Measurements from ENCODE around the gene SUCO. TPM values are rescaled to one million over a fixed set of nuclear protein-coding genes. Genes with fewer than 3 reads are reported as not detected.
"Not testable (repeated sequence)": the region's sequence is repeated elsewhere in the genome, so short reads cannot be mapped to it uniquely, and the experiment has no call there.

SUCO gene
- polyA plus RNA-seq, 1 donor, result 36.1 TPM

GRCh38 chr1:172559572-172560210 lies 26.7 kb downstream of the SUCO start:
- DNase-seq (ENCODE audit: low read depth), result no peak

- DNase-seq (ENCODE audit: low read depth), result no peak
Measured at GRCh38 chr1:172561252-172561651, 28.3 kb downstream of the SUCO start.

- DNase-seq (ENCODE audit: low read depth), result no peak
Measured at GRCh38 chr1:172566196-172566997, 33.4 kb downstream of the SUCO start.

GRCh38 chr1:172567720-172568119 lies 34.8 kb downstream of the SUCO start:
- DNase-seq (ENCODE audit: low read depth), result no peak

GRCh38 chr1:172574080-172574479 lies 41.1 kb downstream of the SUCO start:
- DNase-seq (ENCODE audit: low read depth), result no peak

GRCh38 chr1:172578586-172578985 lies 45.6 kb downstream of the SUCO start:
- DNase-seq (ENCODE audit: low read depth), result no peak

- no peak for DNase-seq (ENCODE audit: low read depth)
Measured at GRCh38 chr1:172581273-172581672, 48.3 kb downstream of the SUCO start.

GRCh38 chr1:172581779-172582178 lies 48.8 kb downstream of the SUCO start:
- no peak for DNase-seq (ENCODE audit: low read depth)

GRCh38 chr1:172582889-172583288 lies 49.9 kb downstream of the SUCO start:
- no peak for DNase-seq (ENCODE audit: low read depth)

GRCh38 chr1:172585348-172585747 lies 52.4 kb downstream of the SUCO start:
- DNase-seq (ENCODE audit: low read depth), result no peak

- DNase-seq (ENCODE audit: low read depth), result no peak
Measured at GRCh38 chr1:172585861-172586260, 52.9 kb downstream of the SUCO start.

- no peak for DNase-seq (ENCODE audit: low read depth)
Measured at GRCh38 chr1:172588296-172589291, 55.6 kb downstream of the SUCO start.

GRCh38 chr1:172589553-172589952 lies 56.6 kb downstream of the SUCO start:
- no peak for DNase-seq (ENCODE audit: low read depth)

GRCh38 chr1:172591429-172591828 lies 58.5 kb downstream of the SUCO start:
- DNase-seq (ENCODE audit: low read depth), result not testable (repeated sequence)

- not testable (repeated sequence) for DNase-seq (ENCODE audit: low read depth)
Measured at GRCh38 chr1:172595066-172595465, 62.1 kb downstream of the SUCO start.

GRCh38 chr1:172596782-172597181 lies 63.8 kb downstream of the SUCO start:
- DNase-seq (ENCODE audit: low read depth), result not testable (repeated sequence)

- no peak for DNase-seq (ENCODE audit: low read depth)
Measured at GRCh38 chr1:172599912-172600311, 67.0 kb downstream of the SUCO start.

- no peak for DNase-seq (ENCODE audit: low read depth)
Measured at GRCh38 chr1:172600615-172601014, 67.7 kb downstream of the SUCO start.

GRCh38 chr1:172601046-172601630 lies 68.2 kb downstream of the SUCO start:
- DNase-seq (ENCODE audit: low read depth), result no peak

GRCh38 chr1:172602706-172603105 lies 69.8 kb downstream of the SUCO start:
- DNase-seq (ENCODE audit: low read depth), result no peak

GRCh38 chr1:172603816-172604215 lies 70.9 kb downstream of the SUCO start:
- no peak for DNase-seq (ENCODE audit: low read depth)

- no peak for DNase-seq (ENCODE audit: low read depth)
Measured at GRCh38 chr1:172605641-172606040, 72.7 kb downstream of the SUCO start.
